ENCODE data around the gene CRISPLD2.
"Not testable (repeated sequence)": the region's sequence is repeated elsewhere in the genome, so short reads cannot be mapped to it uniquely, and the experiment has no call there.

Gene CRISPLD2

GRCh38 chr16:84928679-84929420 lies 109.1 kb downstream of the CRISPLD2 start:
- H3K36me3 ChIP-seq (ENCODE audit: control insufficient read depth, insufficient read depth, low read length), result no peaks in the 10 kb centered on the region
- no peaks in the 10 kb centered on the region for H3K9me3 ChIP-seq (ENCODE audit: control insufficient read depth, low read length)
- no peaks in the 10 kb centered on the region for H3K27me3 ChIP-seq (ENCODE audit: control insufficient read depth, insufficient read depth, low read length, poor library complexity, severe bottlenecking)
- H3K27ac ChIP-seq (ENCODE audit: insufficient read depth, low read depth, low read length, poor library complexity, severe bottlenecking), result no peak overlapping the region
- WGBS, 2 experiments, result 89 to 90% methylated on average over 16 of the region's 16 CpGs
- no peak overlapping the region for H3K4me3 ChIP-seq (ENCODE audit: insufficient read depth, low read depth, low read length)
- no peaks in the 10 kb centered on the region for H3K4me1 ChIP-seq (ENCODE audit: control insufficient read depth, insufficient read depth, low read length)

- no peak overlapping the region for H3K4me3 ChIP-seq (ENCODE audit: insufficient read depth, low read depth, low read length)
- 89 to 91% methylated on average over 35 of the region's 36 CpGs for WGBS, 2 experiments
- no peaks in the 10 kb centered on the region for H3K9me3 ChIP-seq (ENCODE audit: control insufficient read depth, low read length)
- H3K27me3 ChIP-seq (ENCODE audit: control insufficient read depth, insufficient read depth, low read length, poor library complexity, severe bottlenecking), result no peaks in the 10 kb centered on the region
- H3K4me1 ChIP-seq (ENCODE audit: control insufficient read depth, insufficient read depth, low read length), result no peaks in the 10 kb centered on the region
- no peak overlapping the region for H3K27ac ChIP-seq (ENCODE audit: insufficient read depth, low read depth, low read length, poor library complexity, severe bottlenecking)
- H3K36me3 ChIP-seq (ENCODE audit: control insufficient read depth, insufficient read depth, low read length), result no peaks in the 10 kb centered on the region
These were observed 109.9 kb downstream of the CRISPLD2 start for GRCh38 chr16:84929421-84930297.

- 66 to 67% methylated on average over 8 of the region's 8 CpGs for WGBS, 2 experiments
- no peak overlapping the region for H3K4me3 ChIP-seq (ENCODE audit: insufficient read depth, low read depth, low read length)
- no peak overlapping the region for H3K27ac ChIP-seq (ENCODE audit: insufficient read depth, low read depth, low read length, poor library complexity, severe bottlenecking)
- H3K4me1 ChIP-seq (ENCODE audit: control insufficient read depth, insufficient read depth, low read length), result no peaks in the 10 kb centered on the region
- no peaks in the 10 kb centered on the region for H3K27me3 ChIP-seq (ENCODE audit: control insufficient read depth, insufficient read depth, low read length, poor library complexity, severe bottlenecking)
- no peaks in the 10 kb centered on the region for H3K36me3 ChIP-seq (ENCODE audit: control insufficient read depth, insufficient read depth, low read length)
- H3K9me3 ChIP-seq (ENCODE audit: control insufficient read depth, low read length), result no peaks in the 10 kb centered on the region
These were observed 110.7 kb downstream of the CRISPLD2 start for GRCh38 chr16:84930298-84931106.

- no peaks in the 10 kb centered on the region for H3K36me3 ChIP-seq (ENCODE audit: control insufficient read depth, insufficient read depth, low read length)
- H3K4me3 ChIP-seq (ENCODE audit: insufficient read depth, low read depth, low read length), result no peak overlapping the region
- no peaks in the 10 kb centered on the region for H3K27me3 ChIP-seq (ENCODE audit: control insufficient read depth, insufficient read depth, low read length, poor library complexity, severe bottlenecking)
These were observed 111.3 kb downstream of the CRISPLD2 start for GRCh38 chr16:84931107-84931494.

GRCh38 chr16:84931506-84931905 lies 111.7 kb downstream of the CRISPLD2 start:
- H3K27ac ChIP-seq (ENCODE audit: insufficient read depth, low read depth, low read length, poor library complexity, severe bottlenecking), result no peak overlapping the region
- H3K9me3 ChIP-seq (ENCODE audit: control insufficient read depth, low read length), result no peaks in the 10 kb centered on the region
- 87 to 93% methylated on average over 8 of the region's 8 CpGs for WGBS, 2 experiments
- H3K36me3 ChIP-seq (ENCODE audit: control insufficient read depth, insufficient read depth, low read length), result no peaks in the 10 kb centered on the region
- no peaks in the 10 kb centered on the region for H3K27me3 ChIP-seq (ENCODE audit: control insufficient read depth, insufficient read depth, low read length, poor library complexity, severe bottlenecking)
- no peak overlapping the region for H3K4me3 ChIP-seq (ENCODE audit: insufficient read depth, low read depth, low read length)
- no peaks in the 10 kb centered on the region for H3K4me1 ChIP-seq (ENCODE audit: control insufficient read depth, insufficient read depth, low read length)

More at GRCh38 chr16:84931107-84931494, 111.3 kb downstream of the CRISPLD2 start:
- no peaks in the 10 kb centered on the region for H3K4me1 ChIP-seq (ENCODE audit: control insufficient read depth, insufficient read depth, low read length)
- H3K27ac ChIP-seq (ENCODE audit: insufficient read depth, low read depth, low read length, poor library complexity, severe bottlenecking), result no peak overlapping the region
- H3K9me3 ChIP-seq (ENCODE audit: control insufficient read depth, low read length), result no peaks in the 10 kb centered on the region
- WGBS, 2 experiments, result 85 to 89% methylated on average over 4 of the region's 4 CpGs

- H3K27me3 ChIP-seq (ENCODE audit: control insufficient read depth, insufficient read depth, low read length, poor library complexity, severe bottlenecking), result no peaks in the 10 kb centered on the region
- H3K27ac ChIP-seq (ENCODE audit: insufficient read depth, low read depth, low read length, poor library complexity, severe bottlenecking), result no peak overlapping the region
- no peak overlapping the region for H3K4me3 ChIP-seq (ENCODE audit: insufficient read depth, low read depth, low read length)
- WGBS, 2 experiments, result 86 to 87% methylated on average over 5 of the region's 5 CpGs
- H3K4me1 ChIP-seq (ENCODE audit: control insufficient read depth, insufficient read depth, low read length), result no peaks in the 10 kb centered on the region
- no peaks in the 10 kb centered on the region for H3K36me3 ChIP-seq (ENCODE audit: control insufficient read depth, insufficient read depth, low read length)
- H3K9me3 ChIP-seq (ENCODE audit: control insufficient read depth, low read length), result no peaks in the 10 kb centered on the region
These were observed 112.9 kb downstream of the CRISPLD2 start for GRCh38 chr16:84932681-84933080.

GRCh38 chr16:84933774-84934631 lies 114.2 kb downstream of the CRISPLD2 start:
- Histone ChIP-seq H3K36me3 (ENCODE audit: control insufficient read depth, insufficient read depth, low read length) (no peaks in the 10 kb centered on the region), H3K4me3 (ENCODE audit: insufficient read depth, low read depth, low read length) (no peak overlapping the region), H3K27ac (ENCODE audit: insufficient read depth, low read depth, low read length, poor library complexity, severe bottlenecking) (no peak overlapping the region), H3K4me1 (ENCODE audit: control insufficient read depth, insufficient read depth, low read length) (no peaks in the 10 kb centered on the region), H3K27me3 (ENCODE audit: control insufficient read depth, insufficient read depth, low read length, poor library complexity, severe bottlenecking) (no peaks in the 10 kb centered on the region), H3K9me3 (ENCODE audit: control insufficient read depth, low read length) (no peaks in the 10 kb centered on the region)
- WGBS, 2 experiments, result 87% methylated on average over 29 of the region's 29 CpGs

GRCh38 chr16:84937196-84938005 lies 117.6 kb downstream of the CRISPLD2 start:
- Histone ChIP-seq H3K4me3 (ENCODE audit: insufficient read depth, low read depth, low read length) (no peak overlapping the region), H3K27me3 (ENCODE audit: control insufficient read depth, insufficient read depth, low read length, poor library complexity, severe bottlenecking) (no peaks in the 10 kb centered on the region), H3K9me3 (ENCODE audit: control insufficient read depth, low read length) (no peaks in the 10 kb centered on the region), H3K4me1 (ENCODE audit: control insufficient read depth, insufficient read depth, low read length) (no peaks in the 10 kb centered on the region), H3K36me3 (ENCODE audit: control insufficient read depth, insufficient read depth, low read length) (no peaks in the 10 kb centered on the region), H3K27ac (ENCODE audit: insufficient read depth, low read depth, low read length, poor library complexity, severe bottlenecking) (no peak overlapping the region)
- WGBS, 2 experiments, result 90% methylated on average over 9 of the region's 9 CpGs

GRCh38 chr16:84938616-84939015 lies 118.8 kb downstream of the CRISPLD2 start:
- not testable (repeated sequence) for H3K9me3 ChIP-seq (ENCODE audit: control insufficient read depth, low read length); H3K4me1 ChIP-seq (ENCODE audit: control insufficient read depth, insufficient read depth, low read length); H3K27ac ChIP-seq (ENCODE audit: insufficient read depth, low read depth, low read length, poor library complexity, severe bottlenecking); H3K4me3 ChIP-seq (ENCODE audit: insufficient read depth, low read depth, low read length); H3K27me3 ChIP-seq (ENCODE audit: control insufficient read depth, insufficient read depth, low read length, poor library complexity, severe bottlenecking); H3K36me3 ChIP-seq (ENCODE audit: control insufficient read depth, insufficient read depth, low read length)
- WGBS, 2 experiments, result 81 to 83% methylated on average over 6 of the region's 6 CpGs
